Spleen (tissue), 11 donors: ENCODE measurements around the gene SPECC1. TPM values are rescaled to one million over a fixed set of nuclear protein-coding genes. Genes with fewer than 3 reads are reported as not detected.

Experiments
- DNase-seq: peaks from one replicate; pipeline ENCODE4 v3.0.0-alpha.2; 2020
- H3K27ac ChIP-seq, 8 donors: fragments of 200-600 bp; sonication (generic) in 7 of 8; 1 replicate in 4 of 8; 2 replicates in 4 of 8; pipeline versions ENCODE4 v1.5.0 to v1.8.0; 2016 to 2021; ENCODE audit warnings: inconsistent platforms in 4 of 8, mild to moderate bottlenecking in 4 of 8, moderate library complexity in 1 of 8
- H3K27me3 ChIP-seq, 7 donors: fragments of 200-600 bp; sonication (generic) in 6 of 7; replicated peaks in 1 of 7; 1 replicate in 4 of 7; 2 replicates in 3 of 7; pipeline versions ENCODE4 v1.5.0 to v1.8.0; 2016 to 2021; ENCODE audit warnings: inconsistent platforms in 3 of 7, mild to moderate bottlenecking in 1 of 7
- H3K36me3 ChIP-seq, 6 donors: fragments of 200-600 bp; sonication (generic) in 5 of 6; 1 replicate in 4 of 6; 2 replicates in 2 of 6; pipeline versions ENCODE4 v1.5.0 to v1.8.0; 2016 to 2021; ENCODE audit warnings: inconsistent platforms in 2 of 6
- H3K4me1 ChIP-seq, 6 donors: fragments of 200-600 bp; sonication (generic) in 5 of 6; 1 replicate in 3 of 6; 2 replicates in 3 of 6; pipeline versions ENCODE4 v1.5.0 to v1.8.0; 2016 to 2021; ENCODE audit warnings: inconsistent platforms in 3 of 6
- H3K4me3 ChIP-seq, 8 donors: fragments of 200-600 bp; sonication (generic) in 7 of 8; 1 replicate in 4 of 8; 2 replicates in 4 of 8; pipeline versions ENCODE4 v1.5.0 to v1.8.0; 2016 to 2021; ENCODE audit warnings: inconsistent platforms in 4 of 8, mild to moderate bottlenecking in 4 of 8, moderate library complexity in 2 of 8
- H3K9me3 ChIP-seq, 8 donors: fragments of 200-600 bp; sonication (generic) in 7 of 8; 1 replicate in 4 of 8; 2 replicates in 4 of 8; pipeline versions ENCODE4 v1.5.0 to v1.8.0; 2016 to 2021; ENCODE audit warnings: inconsistent platforms in 4 of 8
- POLR2A ChIP-seq, 3 donors: fragments of 450-650 bp; IDR thresholded peaks; one replicate each; pipeline ENCODE4 v1.5.1; 2017; ENCODE audit warnings: antibody characterized with exemption in 3 of 3, mild to moderate bottlenecking in 1 of 3
- POLR2AphosphoS5 ChIP-seq, 3 donors: sonication (generic); formaldehyde crosslinking; IDR thresholded peaks; one replicate each; pipeline ENCODE4 v1.5.1; 2017; ENCODE audit warnings: antibody characterized with exemption in 3 of 3
- WGBS, 5 donors: extraction: QIAGEN DNeasy Blood & Tissue Kit in 3 of 5; methylation state at CpG; one replicate each; pipeline versions ENCODE4 v1.1.5 to v1.1.7; 2013 to 2018; 5-methylcytosine and 5-hydroxymethylcytosine counted together
- intact Hi-C: fragments of 100-400 bp; cut with DNase I; formaldehyde crosslinking; loops from one replicate; pipeline ENCODE4 v1.15.0; 2023; ENCODE audit warnings: low total_unique reads
- polyA plus RNA-seq, 3 donors: library from polyadenylated mRNA; stranded (reverse); fragments of 200-250 nt; gene quantifications; one replicate each; pipeline ENCODE4 v1.2.1, GENCODE V29; 2013
- total RNA-seq, 7 donors: library from RNA; depleted of rRNA in 3 of 7; stranded (reverse); fragments of >200 nt in 3 of 7; fragmentation: NEBNext Ultra II Directional in 4 of 7; extraction: Animal tissue kit (Norgen Biotek cat#: 25700) in 4 of 7; gene quantifications; one replicate each; pipeline versions ENCODE4 v1.1.0 to v1.2.1, GENCODE V29; 2016 to 2021
- TF ChIP-seq, protein P1 (sequence below), 11 experiments: fragments of 200-600 bp in 7 of 11; fragments of 450-650 bp in 4 of 11; sonication (generic) in 4 of 11; IDR thresholded peaks in 8 of 11; conservative IDR thresholded peaks in 3 of 11; 1 replicate in 7 of 11; 2 replicates in 4 of 11; pipeline versions ENCODE4 v1.4.0 to v1.8.0; 2016 to 2021; ENCODE audit warnings: antibody characterized with exemption in 11 of 11, inconsistent platforms in 4 of 11, mild to moderate bottlenecking in 1 of 11
- donor health status: healthy with polysubstance abuse.
- donor health status: DM: no; HTN: no; CAD: no; lungs with moderate emphysema.
- donor health status: DM: no; HTN: no; CAD: no.
- donor health status: Bipolar disorder and iron deficiency.
- donor health status: healthy.
- donor health status: DM: no; HTN: no; CAD: no.
- donor health status: DM: yes; HTN: yes; CAD: no.

The SPECC1 gene
- total and polyA plus RNA-seq, 10 donors = 7.4 to 129 (median 84.8) TPM

DNA sequence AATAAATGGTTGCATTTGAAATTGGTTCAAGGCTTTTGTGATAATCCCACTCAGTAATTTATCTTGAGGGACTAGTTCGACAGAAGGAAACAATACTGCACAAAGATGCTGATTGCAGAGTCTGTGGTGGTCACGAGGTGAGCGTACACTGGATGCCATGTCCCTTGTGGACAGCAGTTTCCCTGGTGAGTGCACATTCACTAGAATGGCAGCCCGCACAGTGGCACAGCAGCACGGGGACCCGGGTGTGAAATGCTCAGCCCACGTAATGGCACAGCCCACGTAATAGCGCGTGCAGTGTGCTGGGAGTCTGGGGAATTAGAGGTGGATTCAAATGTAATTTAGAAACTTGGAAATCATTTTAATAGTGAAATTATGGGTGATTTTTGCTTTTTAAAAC, 304.1 kb downstream of the SPECC1 start:
- TF ChIP-seq POLR2A (IDR thresholded peaks at IDR 0.05) (no peak), POLR2AphosphoS5 (IDR thresholded peaks at IDR 0.05) (no peak)
- TF ChIP-seq, protein P1, sequence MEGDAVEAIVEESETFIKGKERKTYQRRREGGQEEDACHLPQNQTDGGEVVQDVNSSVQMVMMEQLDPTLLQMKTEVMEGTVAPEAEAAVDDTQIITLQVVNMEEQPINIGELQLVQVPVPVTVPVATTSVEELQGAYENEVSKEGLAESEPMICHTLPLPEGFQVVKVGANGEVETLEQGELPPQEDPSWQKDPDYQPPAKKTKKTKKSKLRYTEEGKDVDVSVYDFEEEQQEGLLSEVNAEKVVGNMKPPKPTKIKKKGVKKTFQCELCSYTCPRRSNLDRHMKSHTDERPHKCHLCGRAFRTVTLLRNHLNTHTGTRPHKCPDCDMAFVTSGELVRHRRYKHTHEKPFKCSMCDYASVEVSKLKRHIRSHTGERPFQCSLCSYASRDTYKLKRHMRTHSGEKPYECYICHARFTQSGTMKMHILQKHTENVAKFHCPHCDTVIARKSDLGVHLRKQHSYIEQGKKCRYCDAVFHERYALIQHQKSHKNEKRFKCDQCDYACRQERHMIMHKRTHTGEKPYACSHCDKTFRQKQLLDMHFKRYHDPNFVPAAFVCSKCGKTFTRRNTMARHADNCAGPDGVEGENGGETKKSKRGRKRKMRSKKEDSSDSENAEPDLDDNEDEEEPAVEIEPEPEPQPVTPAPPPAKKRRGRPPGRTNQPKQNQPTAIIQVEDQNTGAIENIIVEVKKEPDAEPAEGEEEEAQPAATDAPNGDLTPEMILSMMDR (IDR thresholded peaks at IDR 0.05 in 8 of 11, conservative IDR thresholded peaks at IDR 0.05 in 3 of 11) = no peak

GRCh38 chr17:20313891-20314290, 304.7 kb downstream of the SPECC1 start:
- no peak for DNase-seq
- intact Hi-C loops = no loop called here

More for the DNA sequence above, 304.1 kb downstream of the SPECC1 start:
- no peak for DNase-seq
- WGBS, 5 donors = 82 to 90% (median 88%) methylated on average over 10 of the region's 10 CpGs
- Histone ChIP-seq H3K4me3 (no peak overlapping the region), H3K36me3 (peaks cover 0 to 14% (median 2%) of the 10 kb centered on the region in 6 donors), H3K27ac (no peak overlapping the region), H3K4me1 (no peaks in the 10 kb centered on the region), H3K9me3 (peaks cover 0 to under 1% (median 0%) of the 10 kb centered on the region in 8 donors), H3K27me3 (no peaks in the 10 kb centered on the region)
- intact Hi-C loops = no loop called here

DNA sequence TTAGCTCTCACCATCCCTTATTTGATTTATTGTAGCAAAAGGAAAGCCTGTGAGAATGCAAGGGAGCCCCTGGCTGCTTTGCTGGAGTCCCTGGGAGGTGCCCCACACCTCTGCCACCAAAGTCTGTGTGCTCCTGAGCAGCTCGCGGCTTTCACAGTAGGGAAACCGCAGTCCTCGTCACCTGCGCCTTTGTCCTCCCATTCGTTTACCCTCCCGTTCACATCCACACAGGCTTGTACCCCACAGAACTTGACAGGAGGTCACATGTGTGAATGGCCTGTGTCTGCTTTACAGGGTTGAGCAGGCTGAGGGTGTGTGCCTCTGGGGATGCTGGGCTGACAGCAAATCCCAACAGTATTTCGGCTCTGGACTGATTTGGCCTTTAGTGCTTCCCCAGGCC, 305.7 kb downstream of the SPECC1 start:
- H3K27me3 ChIP-seq = no peaks in the 10 kb centered on the region
- WGBS, 5 donors = 94 to 98% (median 95%) methylated on average over 8 of the region's 8 CpGs

More at GRCh38 chr17:20313891-20314290, 304.7 kb downstream of the SPECC1 start:
- WGBS, 5 donors = 79 to 97% (median 89%) methylated on average over 7 of the region's 7 CpGs
- Histone ChIP-seq H3K9me3 (no peaks in the 10 kb centered on the region), H3K27ac (no peak overlapping the region), H3K4me3 (no peak overlapping the region), H3K36me3 (peaks cover 0 to 14% (median 2%) of the 10 kb centered on the region in 6 donors), H3K27me3 (no peaks in the 10 kb centered on the region), H3K4me1 (no peaks in the 10 kb centered on the region)
- TF ChIP-seq, protein P1 (IDR thresholded peaks at IDR 0.05 in 8 of 11, conservative IDR thresholded peaks at IDR 0.05 in 3 of 11) = no peak
- TF ChIP-seq POLR2A (IDR thresholded peaks at IDR 0.05) = no peak
- no peak for TF ChIP-seq POLR2AphosphoS5 (IDR thresholded peaks at IDR 0.05)

GRCh38 chr17:20315311-20315710, 306.2 kb downstream of the SPECC1 start:
- WGBS, 5 donors = 90 to 95% (median 94%) methylated on average over 10 of the region's 10 CpGs
- Histone ChIP-seq H3K27me3 (peaks cover 0 to 3% (median 0%) of the 10 kb centered on the region in 7 donors), H3K9me3 (no peaks in the 10 kb centered on the region), H3K36me3 (peaks cover 0 to 9% (median 2%) of the 10 kb centered on the region in 6 donors), H3K4me1 (peaks cover 0 to 3% (median under 1%) of the 10 kb centered on the region in 6 donors), H3K27ac (no peak overlapping the region), H3K4me3 (no peak overlapping the region)
- TF ChIP-seq POLR2A (IDR thresholded peaks at IDR 0.05) = no peak
- TF ChIP-seq, protein P1 (IDR thresholded peaks at IDR 0.05 in 8 of 11, conservative IDR thresholded peaks at IDR 0.05 in 3 of 11) = no peak
- no peak for TF ChIP-seq POLR2AphosphoS5 (IDR thresholded peaks at IDR 0.05)
- no peak for DNase-seq
- intact Hi-C loops = loop anchor here (5.0 kb wide), 1 partner anchor 193 kb away; no protein-coding TSS in a partner anchor

More for the DNA sequence above, 305.7 kb downstream of the SPECC1 start:
- peaks cover 0 to 9% (median 2%) of the 10 kb centered on the region in 6 donors for H3K36me3 ChIP-seq
- no peak overlapping the region for H3K4me3 ChIP-seq
- intact Hi-C loops = loop anchor here (5.0 kb wide), 1 partner anchor 193 kb away; no protein-coding TSS in a partner anchor
- H3K27ac ChIP-seq = no peak overlapping the region
- TF ChIP-seq POLR2AphosphoS5 (IDR thresholded peaks at IDR 0.05) = no peak
- TF ChIP-seq, protein P1 (IDR thresholded peaks at IDR 0.05 in 8 of 11, conservative IDR thresholded peaks at IDR 0.05 in 3 of 11) = no peak
- TF ChIP-seq POLR2A (IDR thresholded peaks at IDR 0.05) = no peak
- no peaks in the 10 kb centered on the region for H3K4me1 ChIP-seq
- no peak for DNase-seq
- no peaks in the 10 kb centered on the region for H3K9me3 ChIP-seq
